Activated CD4-positive, alpha-beta T cell treated with anti-CD3 and anti-CD28 coated beads for 24 hours (primary cell): Measurements from ENCODE around the gene SH3PXD2B.

Experiments used
- DNase-seq, 2 donors: peaks; one replicate each; pipeline ENCODE4 v3.0.0-alpha.2; 2020; ENCODE audit warnings: low read depth in 2 of 2

SH3PXD2B gene

GRCh38 chr5:172436879-172437369 lies 17.4 kb downstream of the SH3PXD2B start:
- no peak for DNase-seq

- DNase-seq: no peak
Measured at GRCh38 chr5:172436078-172436878, 18.0 kb downstream of the SH3PXD2B start.

- DNase-seq: no peak
Measured at GRCh38 chr5:172435362-172436077, 18.8 kb downstream of the SH3PXD2B start.

DNA sequence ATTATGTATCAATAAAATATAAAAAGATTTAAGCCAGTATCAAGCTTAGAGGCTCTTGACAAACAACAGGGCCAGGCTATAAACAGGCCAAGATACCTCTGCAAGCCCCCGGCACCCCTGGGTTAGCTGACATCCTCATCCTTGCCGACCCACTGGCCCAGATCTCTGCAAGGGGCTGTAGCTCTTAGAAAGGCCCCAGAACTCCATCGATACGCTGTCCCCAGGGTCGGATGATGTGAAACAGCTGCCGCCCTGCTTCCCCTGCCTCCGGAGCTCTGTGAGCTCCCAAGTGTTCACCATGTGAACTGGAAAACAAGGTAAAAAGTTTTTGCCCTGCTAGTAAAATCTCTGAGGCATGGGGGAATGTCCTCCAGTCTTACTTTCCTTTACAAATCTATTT lies 20.1 kb downstream of the SH3PXD2B start:
- DNase-seq: no peak

DNA sequence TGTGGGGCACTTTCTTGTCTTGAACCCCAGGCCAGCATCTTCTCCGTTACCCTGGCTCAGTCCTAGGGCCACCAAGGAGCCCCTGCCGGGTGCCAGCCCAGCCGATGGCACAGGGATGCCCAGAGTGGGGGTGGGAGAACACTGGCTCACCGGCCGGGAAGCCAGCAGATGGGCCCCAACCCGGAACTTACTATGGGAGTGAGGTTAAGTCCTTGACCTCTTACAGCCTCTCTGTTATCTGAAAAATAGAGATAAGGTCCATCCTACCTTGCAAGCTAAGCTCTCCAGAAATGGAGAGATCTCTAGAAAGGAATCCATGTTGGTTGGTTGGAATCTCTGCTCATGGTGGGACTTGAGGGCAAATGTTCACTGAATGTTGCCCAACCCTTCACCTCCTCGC lies 20.8 kb downstream of the SH3PXD2B start:
- DNase-seq: no peak

DNA sequence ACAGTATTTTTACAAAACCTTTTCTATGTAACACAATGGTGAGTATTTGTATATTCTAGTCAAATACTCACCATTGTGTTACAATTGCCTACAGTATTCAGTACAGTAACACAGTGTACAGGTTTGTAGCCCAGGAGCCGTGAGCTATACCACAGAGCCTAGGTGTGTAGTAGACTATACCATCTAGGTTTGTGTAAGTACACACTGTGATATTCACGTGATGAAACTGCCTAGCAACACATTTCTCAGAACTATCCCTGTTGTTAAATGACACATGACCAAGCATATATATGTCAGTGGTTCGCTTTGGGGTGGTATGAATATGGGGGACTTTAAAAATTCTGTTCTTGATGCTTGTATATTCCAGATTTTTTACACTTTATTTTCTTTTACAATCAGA lies 21.3 kb downstream of the SH3PXD2B start:
- DNase-seq: no peak

DNA sequence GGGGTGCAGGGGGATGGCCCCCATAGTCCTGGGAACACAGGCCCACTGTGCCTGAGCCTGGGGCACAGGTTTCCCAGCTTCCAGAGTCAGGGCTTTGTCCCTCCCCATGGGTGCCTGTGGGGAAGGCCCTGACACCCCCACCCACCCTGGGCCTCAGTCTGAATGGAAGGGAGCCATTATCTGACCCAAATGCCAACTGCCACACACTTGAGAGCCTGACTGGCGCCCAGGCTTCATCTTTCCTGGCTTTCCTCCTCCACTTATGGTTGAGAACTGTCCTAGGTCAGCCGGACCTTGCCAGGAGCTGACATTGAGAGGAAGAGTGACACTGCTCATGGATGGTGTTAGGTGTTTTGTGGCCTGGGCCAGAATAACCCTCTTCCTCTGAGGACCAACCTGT lies 24.0 kb downstream of the SH3PXD2B start:
- no peak for DNase-seq

- DNase-seq: no peak
Measured at GRCh38 chr5:172429201-172429940, 25.0 kb downstream of the SH3PXD2B start.

DNA sequence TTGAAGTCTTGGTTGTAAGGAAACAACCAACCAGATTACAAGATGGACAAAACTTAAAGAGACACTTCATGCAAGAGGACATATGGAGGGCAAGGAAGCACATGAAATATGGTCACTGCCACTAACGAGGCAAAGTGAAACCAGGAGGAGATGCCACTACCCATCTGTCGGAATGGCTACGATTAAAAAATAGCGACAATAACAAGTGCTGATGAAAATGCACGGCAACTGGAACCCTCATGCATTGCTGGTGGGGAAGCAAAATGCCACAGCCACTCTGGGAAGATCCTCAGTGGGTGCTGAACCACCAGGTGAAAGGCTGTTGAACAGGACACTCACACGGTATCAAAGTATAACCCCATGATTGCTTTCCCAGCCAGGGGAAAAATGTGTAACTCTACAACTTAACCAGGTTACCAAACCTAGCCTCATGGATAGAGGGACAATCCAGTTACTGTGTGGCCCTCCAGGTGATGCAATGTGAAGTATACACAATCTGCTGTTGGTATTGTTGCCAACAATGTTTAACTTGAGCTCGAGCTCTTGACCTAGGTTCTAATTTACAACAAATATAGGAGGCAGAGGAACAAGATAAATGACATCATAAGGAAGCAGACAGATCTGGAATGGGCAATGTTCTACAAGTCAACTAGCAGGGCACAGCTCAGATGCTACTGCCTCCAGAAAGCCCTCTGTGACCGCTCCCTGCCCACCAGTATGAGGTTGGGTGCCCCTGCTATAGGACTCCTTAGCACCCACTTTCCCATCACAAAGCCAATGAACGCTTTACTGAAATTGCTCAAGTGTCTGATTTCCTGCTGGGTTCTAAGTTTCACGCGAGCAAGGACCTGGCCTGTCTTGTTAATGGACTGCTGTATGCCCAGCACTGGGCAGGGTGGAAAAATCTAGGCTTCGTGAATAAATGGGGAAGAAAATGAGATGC lies 25.8 kb downstream of the SH3PXD2B start:
- no peak for DNase-seq

GRCh38 chr5:172427202-172427601 lies 27.1 kb downstream of the SH3PXD2B start:
- DNase-seq: no peak

DNA sequence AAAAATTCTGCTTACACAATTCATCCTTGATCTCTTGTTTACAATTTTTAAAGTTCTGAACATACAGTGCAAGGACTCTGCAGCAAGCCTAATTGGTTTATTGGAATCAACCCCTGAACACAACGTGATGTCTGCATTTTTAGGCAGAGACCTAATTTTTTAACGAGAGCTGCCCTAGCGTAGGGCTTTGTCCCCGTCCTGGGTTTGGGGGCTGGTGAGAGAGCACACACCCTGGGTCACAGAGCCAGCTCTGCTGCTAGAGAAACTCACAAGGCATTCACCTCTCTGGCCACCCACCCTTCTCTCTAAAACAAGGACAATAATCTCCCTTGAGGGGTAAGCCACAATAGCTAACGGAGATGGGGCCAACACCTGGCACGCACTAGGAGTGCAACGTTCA lies 28.2 kb downstream of the SH3PXD2B start:
- no peak for DNase-seq

DNA sequence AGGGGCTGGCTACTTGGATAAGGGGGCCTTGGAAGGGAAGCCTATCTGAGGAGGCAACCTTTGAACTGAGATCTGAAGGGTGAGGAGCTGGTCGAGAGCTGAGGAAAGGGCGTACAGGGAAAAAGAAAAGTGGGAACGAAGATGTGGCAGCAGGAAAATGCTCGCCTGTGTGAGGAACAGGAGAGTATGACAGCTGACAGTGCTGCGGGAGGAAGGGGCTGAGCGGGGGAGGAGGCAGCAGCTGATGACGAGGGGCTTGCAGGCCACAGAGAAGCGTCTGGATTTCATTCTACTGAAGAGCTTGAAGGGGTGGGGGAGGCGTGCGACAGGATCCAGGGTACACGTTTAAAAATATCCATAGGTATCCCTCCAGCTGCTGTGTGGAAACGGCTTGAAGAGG lies 28.9 kb downstream of the SH3PXD2B start:
- no peak for DNase-seq

- no peak for DNase-seq
Measured at GRCh38 chr5:172424808-172425207, 29.5 kb downstream of the SH3PXD2B start.

DNA sequence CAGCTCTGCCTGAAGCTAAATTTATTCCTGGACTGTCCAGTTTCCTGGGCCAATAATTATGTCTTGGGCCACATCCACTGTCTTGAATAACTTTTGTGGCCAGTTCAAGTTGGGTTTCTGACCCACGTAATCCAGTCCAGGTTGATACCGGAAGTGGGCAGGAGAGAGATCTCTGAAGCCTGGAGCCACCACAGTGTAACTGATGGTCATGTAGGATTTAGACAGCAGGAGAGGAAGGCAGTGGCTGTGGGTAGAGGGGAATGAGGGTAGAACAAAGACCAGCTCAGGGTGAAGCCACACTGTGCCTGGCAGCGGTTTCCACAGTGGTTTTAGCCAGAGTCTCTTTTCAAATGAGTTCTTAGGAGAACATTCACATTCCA lies 30.2 kb downstream of the SH3PXD2B start:
- no peak for DNase-seq

DNA sequence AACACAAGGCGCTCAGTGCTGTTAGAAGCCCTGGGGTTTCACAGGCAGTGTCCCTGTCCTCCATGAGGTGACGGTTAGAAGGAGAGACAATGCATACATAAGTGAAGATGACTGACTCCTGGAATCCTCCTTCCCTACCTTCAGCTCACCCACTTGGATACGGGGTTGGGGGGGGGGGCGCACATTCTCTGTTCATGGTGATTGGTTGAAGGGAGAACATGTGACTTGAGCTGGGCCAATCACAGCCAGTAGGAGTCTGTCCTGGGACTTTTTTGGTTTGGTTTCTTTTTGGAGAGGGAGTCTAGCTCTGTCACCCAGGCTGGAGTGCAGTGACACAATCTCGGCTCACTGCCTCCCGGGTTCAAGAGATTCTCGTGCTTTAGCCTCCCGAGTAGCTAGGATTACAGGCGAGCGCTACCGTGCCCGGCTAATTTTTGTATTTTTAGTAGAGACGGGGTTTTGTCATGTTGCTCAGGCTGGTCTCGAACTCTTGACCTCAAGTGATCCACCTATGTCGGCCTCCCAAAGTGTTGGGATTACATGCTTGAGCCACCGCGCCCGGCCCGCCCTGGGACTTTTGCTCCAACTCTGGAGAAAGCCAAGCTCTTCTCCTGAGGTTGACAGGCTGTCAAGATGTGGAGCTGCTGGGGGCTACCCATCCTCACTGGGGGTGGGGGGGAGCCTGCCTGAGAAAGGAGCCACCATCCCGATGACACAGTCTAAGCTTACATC lies 30.8 kb downstream of the SH3PXD2B start:
- no peak for DNase-seq

- DNase-seq: no peak
Measured at GRCh38 chr5:172422255-172422654, 32.1 kb downstream of the SH3PXD2B start.

- DNase-seq: no peak
Measured at GRCh38 chr5:172421020-172421419, 33.3 kb downstream of the SH3PXD2B start.

DNA sequence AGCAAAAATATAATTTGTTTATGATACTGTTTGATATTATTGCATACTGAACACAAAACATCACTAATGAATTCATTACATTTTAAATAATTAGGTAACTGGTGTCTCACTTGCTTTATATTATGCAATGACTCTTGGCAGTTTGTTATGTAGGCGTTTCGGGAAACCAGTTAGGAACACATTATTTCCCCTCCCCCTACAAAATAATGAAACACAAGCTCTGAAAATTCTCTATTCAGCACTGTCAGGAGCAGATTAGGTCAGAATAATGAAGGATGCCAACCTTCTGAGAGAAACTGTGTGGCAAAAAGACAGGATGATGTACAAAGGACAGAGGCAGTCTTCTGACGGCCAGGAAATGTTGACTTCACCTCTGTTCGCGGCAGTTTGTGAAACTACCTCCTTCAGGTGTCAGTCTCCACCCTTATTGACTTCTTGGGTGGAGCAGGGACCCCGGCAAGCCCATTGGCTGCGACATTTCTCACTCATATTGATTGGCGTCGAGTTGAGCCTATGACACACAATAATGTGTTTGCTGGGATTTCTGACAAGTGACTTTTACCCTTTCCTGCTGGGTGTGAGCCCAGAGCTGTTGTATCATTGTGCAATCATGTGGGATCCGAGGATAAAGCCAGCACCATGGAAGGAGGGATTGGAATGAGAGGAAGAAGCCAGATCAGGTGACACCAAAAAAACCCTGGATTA lies 33.9 kb downstream of the SH3PXD2B start:
- no peak for DNase-seq

GRCh38 chr5:172418862-172419814 lies 35.2 kb downstream of the SH3PXD2B start:
- DNase-seq: no peak
